Endothelial cell of umbilical vein (primary cell): ENCODE measurements around the gene ERGIC1. TPM values are rescaled to one million over a fixed set of nuclear protein-coding genes. Genes with fewer than 3 reads are reported as not detected.

Source experiments
- BruUV-seq: library from RNA; stranded (reverse); fragments of 400-500 nt; replicated peaks from 2 replicates; lab custom pipeline; 2021; lab: Mats Ljungman, UMichigan
- CTCF ChIA-PET: fragments of 300-600, 350-600 bp; sonication (Branson Sonifier 250); formaldehyde crosslinking; loops from one replicate; lab custom pipeline; 2021; ENCODE audit warnings: antibody characterized with exemption, inconsistent platforms; lab: Charles Lee
- POLR2A ChIA-PET: fragments of 300-600, 350-600 bp; sonication (Branson Sonifier 250); formaldehyde crosslinking; loops from one replicate; lab custom pipeline; 2021; ENCODE audit warnings: antibody characterized with exemption, inconsistent platforms; lab: Charles Lee
- DNase-seq: peaks from one replicate; pipeline ENCODE4 v3.0.0-alpha.2; 2011; ENCODE audit warnings: low read depth, low spot score
- FAIRE-seq: peaks from 2 replicates; lab custom pipeline; 2011; peaks lifted over from hg19 to GRCh38; lab: Jason Lieb, UNC
- H2AFZ ChIP-seq: 2 replicates; pipeline ENCODE4 v1.6.0; 2012; ENCODE audit warnings: low read depth, low read length, control low read depth, inconsistent platforms
- H3K27ac ChIP-seq: 2 replicates; pipeline ENCODE4 v1.5.1; 2011; ENCODE audit warnings: low read depth, mild to moderate bottlenecking, control low read depth, low read length, moderate library complexity; ENCODE audit not compliant: insufficient read depth
- H3K27me3 ChIP-seq, 2 experiments: 2 replicates each; pipeline versions ENCODE4 v1.6.0 to v1.6.1; 2011; ENCODE audit warnings: low read length in 2 of 2, mixed read lengths in 1 of 2; ENCODE audit not compliant: control insufficient read depth in 2 of 2, insufficient read depth in 2 of 2
- H3K36me3 ChIP-seq, 2 experiments: 2 replicates in 1 of 2; 3 replicates in 1 of 2; pipeline ENCODE4 v1.5.1; 2011; ENCODE audit warnings: low read length in 2 of 2, mild to moderate bottlenecking in 1 of 2, moderate library complexity in 1 of 2; ENCODE audit not compliant: control insufficient read depth in 2 of 2, insufficient read depth in 2 of 2; ENCODE audit errors: extremely low read depth in 1 of 2
- H3K4me1 ChIP-seq: 3 replicates; pipeline ENCODE4 v1.5.1; 2011; ENCODE audit warnings: mild to moderate bottlenecking, low read length; ENCODE audit not compliant: control insufficient read depth, insufficient read depth; ENCODE audit errors: extremely low read depth
- H3K4me2 ChIP-seq: 2 replicates; pipeline ENCODE4 v1.6.1; 2011; ENCODE audit warnings: low read length, control low read depth, mixed read lengths; ENCODE audit not compliant: insufficient read depth
- H3K4me3 ChIP-seq, 3 experiments: fragments of 200-600 bp in 1 of 3; sonication (generic), shearing (Covaris generic) in 1 of 3; replicated peaks in 1 of 3; 2 replicates each; pipeline ENCODE4 v1.5.1; 2011 to 2016; ENCODE audit warnings: control low read depth in 3 of 3, low read length in 3 of 3, mild to moderate bottlenecking in 2 of 3, inconsistent platforms in 1 of 3, low read depth in 1 of 3, moderate library complexity in 1 of 3; ENCODE audit not compliant: insufficient read depth in 1 of 3
- H3K79me2 ChIP-seq: 2 replicates; pipeline ENCODE4 v1.6.0; 2012; ENCODE audit warnings: low read length, inconsistent platforms; ENCODE audit not compliant: control insufficient read depth, insufficient read depth
- H3K9ac ChIP-seq: replicated peaks from 2 replicates; pipeline ENCODE3; 2011; ENCODE audit warnings: low read length, control low read depth; ENCODE audit not compliant: insufficient read depth; ENCODE audit errors: extremely low read depth
- H3K9me1 ChIP-seq: replicated peaks from 3 replicates; pipeline ENCODE4 v1.6.0; 2011; ENCODE audit warnings: mild to moderate bottlenecking, low read length; ENCODE audit not compliant: control insufficient read depth, insufficient read depth; ENCODE audit errors: extremely low read depth
- H3K9me3 ChIP-seq: replicated peaks from 2 replicates; pipeline ENCODE4 v1.5.1; 2012; ENCODE audit warnings: low read length, inconsistent platforms; ENCODE audit not compliant: control insufficient read depth, insufficient read depth
- H4K20me1 ChIP-seq: replicated peaks from 2 replicates; pipeline ENCODE3; 2011; ENCODE audit warnings: mild to moderate bottlenecking, low read length; ENCODE audit not compliant: control insufficient read depth, insufficient read depth; ENCODE audit errors: extremely low read depth
- EZH2 ChIP-seq: IDR thresholded peaks from 2 replicates; pipeline ENCODE4 v1.6.1; 2012; ENCODE audit warnings: borderline replicate concordance, low read depth, mild to moderate bottlenecking, moderate library complexity, low read length, inconsistent platforms; ENCODE audit not compliant: severe bottlenecking
- FOS ChIP-seq: IDR thresholded peaks from 2 replicates; pipeline ENCODE4 v1.6.1; 2011; ENCODE audit warnings: mild to moderate bottlenecking, low read length, moderate library complexity, borderline replicate concordance; ENCODE audit not compliant: insufficient read depth
- GATA2 ChIP-seq: IDR thresholded peaks from 2 replicates; pipeline ENCODE4 v1.7.0; 2011; ENCODE audit warnings: low read depth, mild to moderate bottlenecking, moderate library complexity, mixed read lengths, low read length; ENCODE audit not compliant: insufficient read length, insufficient read depth
- JUN ChIP-seq: IDR thresholded peaks from 2 replicates; pipeline ENCODE4 v1.6.1; 2011; ENCODE audit warnings: borderline replicate concordance, low read depth; ENCODE audit not compliant: insufficient read length, insufficient read depth
- MYC ChIP-seq: IDR thresholded peaks from one replicate; pipeline ENCODE4 v1.6.1; 2011; ENCODE audit warnings: mild to moderate bottlenecking, low read depth, low read length
- POLR2A ChIP-seq: IDR thresholded peaks from 2 replicates; pipeline ENCODE4 v1.6.1; 2012; ENCODE audit warnings: low read depth, mild to moderate bottlenecking, control low read depth, low read length
- POLR2AphosphoS5 ChIP-seq: IDR thresholded peaks from 2 replicates; pipeline ENCODE4 v1.6.1; 2012; ENCODE audit warnings: low read depth, mild to moderate bottlenecking, control low read depth, low read length, moderate library complexity; ENCODE audit not compliant: insufficient read depth
- dilution Hi-C: fragments of 300-500 bp; cut with MboI; formaldehyde crosslinking; loops from one replicate; pipeline ENCODE4 v1.15.0; 2019; ENCODE audit warnings: low sequenced_read_pairs; ENCODE audit not compliant: extremely low pct_ligation_motif_present
- intact Hi-C: fragments of 100-400 bp; cut with micrococcal nuclease; formaldehyde crosslinking; loops from one replicate; pipeline ENCODE4 v1.10.0; 2022
- polyA plus RNA-seq, 4 experiments: library from polyadenylated mRNA; depleted of rRNA in 3 of 4; stranded (reverse) in 3 of 4; unstranded in 1 of 4; fragments of >200 nt; gene quantifications; 2 replicates each; pipeline versions ENCODE4 v1.2.1 to v1.2.3, GENCODE V29; 2011 to 2012; ENCODE audit warnings: missing spikeins in 1 of 4
- total RNA-seq: library from RNA; stranded (reverse); gene quantifications from 2 replicates; pipeline ENCODE4 v1.2.3, GENCODE V29; 2021
- TF ChIP-seq, protein P1 (sequence below): IDR thresholded peaks from 2 replicates; pipeline ENCODE4 v1.6.1; 2011; ENCODE audit not compliant: insufficient read depth, insufficient read length
- TF ChIP-seq, protein P2 (sequence below), 2 donors: IDR thresholded peaks; 1 replicate in 1 of 2; 2 replicates in 1 of 2; pipeline ENCODE4 v1.5.1; 2011; ENCODE audit warnings: low read length in 2 of 2, mild to moderate bottlenecking in 2 of 2, moderate library complexity in 2 of 2, control low read depth in 1 of 2, inconsistent platforms in 1 of 2, low read depth in 1 of 2; ENCODE audit not compliant: insufficient read depth in 1 of 2; ENCODE audit errors: extremely low read depth in 1 of 2

ERGIC1 gene
- total and polyA plus RNA-seq, 2 donors (not counting 3 experiments of a cell fraction or from before 2014, with no cell fraction given) = 105 to 109 TPM

DNA sequence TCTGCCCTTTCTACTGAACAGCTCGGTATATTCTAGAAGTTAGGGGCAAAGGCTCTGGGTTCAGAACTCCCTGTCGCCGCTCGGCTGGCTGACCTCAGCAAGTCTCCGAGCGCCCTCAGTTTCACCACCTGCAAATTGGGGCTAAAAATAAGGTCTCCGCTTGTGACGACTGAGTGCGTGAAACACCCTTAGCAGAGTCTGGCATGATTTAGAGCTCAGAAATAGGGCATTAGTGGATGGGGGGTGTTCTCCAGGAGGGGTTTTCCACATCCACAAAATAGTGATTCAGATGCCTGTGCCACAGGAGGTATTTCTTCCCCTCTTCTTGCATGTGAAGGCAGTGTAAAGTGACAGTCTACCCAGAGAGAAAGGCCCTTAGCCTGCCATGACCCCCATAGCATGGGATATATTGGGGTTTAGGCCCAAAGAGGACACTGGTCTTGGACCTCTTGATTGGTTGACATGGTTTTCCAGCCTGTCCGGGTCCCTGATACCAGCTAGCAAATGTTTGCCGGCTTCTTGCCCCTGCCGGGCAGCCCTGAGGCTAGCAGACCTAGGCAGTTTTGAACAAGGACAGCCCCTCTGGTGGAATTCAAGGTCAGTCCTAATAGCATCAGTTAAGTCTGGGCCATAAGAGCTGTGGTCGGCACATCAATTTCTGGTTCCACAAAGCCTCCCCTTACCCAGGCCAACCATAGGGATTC is 1.4 kb downstream of the ERGIC1 start:
- Histone ChIP-seq H3K27me3 (no peaks in the 10 kb centered on the region), H3K9me3 (no peaks in the 10 kb centered on the region), H3K9me1 (no peaks in the 10 kb centered on the region), H3K27ac (no peak overlapping the region), H3K36me3 (no peaks in the 10 kb centered on the region), H3K4me1 (peaks cover 12% of the 10 kb centered on the region), H3K4me2 (peak overlapping the region; percentile 85), H2AFZ (no peak overlapping the region), H3K79me2 (peaks cover 49% of the 10 kb centered on the region), H4K20me1 (no peaks in the 10 kb centered on the region), H3K9ac (peak overlapping the region; percentile 73), H3K4me3 (peak overlapping the region; percentile 80 to 96 (median 80))
- BruUV-seq = TSS peak; percentile 20
- no peak for TF ChIP-seq EZH2
- TF ChIP-seq POLR2AphosphoS5 = no peak
- no peak for TF ChIP-seq FOS
- TF ChIP-seq, protein P1, sequence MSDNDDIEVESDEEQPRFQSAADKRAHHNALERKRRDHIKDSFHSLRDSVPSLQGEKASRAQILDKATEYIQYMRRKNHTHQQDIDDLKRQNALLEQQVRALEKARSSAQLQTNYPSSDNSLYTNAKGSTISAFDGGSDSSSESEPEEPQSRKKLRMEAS = no peak
- TF ChIP-seq POLR2A = no peak
- TF ChIP-seq JUN = no peak
- TF ChIP-seq, protein P2, sequence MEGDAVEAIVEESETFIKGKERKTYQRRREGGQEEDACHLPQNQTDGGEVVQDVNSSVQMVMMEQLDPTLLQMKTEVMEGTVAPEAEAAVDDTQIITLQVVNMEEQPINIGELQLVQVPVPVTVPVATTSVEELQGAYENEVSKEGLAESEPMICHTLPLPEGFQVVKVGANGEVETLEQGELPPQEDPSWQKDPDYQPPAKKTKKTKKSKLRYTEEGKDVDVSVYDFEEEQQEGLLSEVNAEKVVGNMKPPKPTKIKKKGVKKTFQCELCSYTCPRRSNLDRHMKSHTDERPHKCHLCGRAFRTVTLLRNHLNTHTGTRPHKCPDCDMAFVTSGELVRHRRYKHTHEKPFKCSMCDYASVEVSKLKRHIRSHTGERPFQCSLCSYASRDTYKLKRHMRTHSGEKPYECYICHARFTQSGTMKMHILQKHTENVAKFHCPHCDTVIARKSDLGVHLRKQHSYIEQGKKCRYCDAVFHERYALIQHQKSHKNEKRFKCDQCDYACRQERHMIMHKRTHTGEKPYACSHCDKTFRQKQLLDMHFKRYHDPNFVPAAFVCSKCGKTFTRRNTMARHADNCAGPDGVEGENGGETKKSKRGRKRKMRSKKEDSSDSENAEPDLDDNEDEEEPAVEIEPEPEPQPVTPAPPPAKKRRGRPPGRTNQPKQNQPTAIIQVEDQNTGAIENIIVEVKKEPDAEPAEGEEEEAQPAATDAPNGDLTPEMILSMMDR (IDR thresholded peaks at IDR 0.05; ENCODE audit: extremely low read depth in 1 of 2, insufficient read depth in 1 of 2, low read depth in 1 of 2, low read length in 2 of 2) = no peak
- no peak for TF ChIP-seq MYC
- TF ChIP-seq GATA2 = no peak
- dilution Hi-C loops (no loop called here), intact Hi-C loops (loop anchor here (1.0 to 2.0 kb wide), 3 partner anchors 11 to 75 kb away; no protein-coding TSS in a partner anchor)
- ChIA-PET POLR2A (interaction anchor here (1.1 kb wide), 1 partner anchor 64 kb away, joined by 4 read pairs; no protein-coding TSS in a partner anchor), CTCF (interaction anchor here (0.8 to 1.6 kb wide), 15 partner anchors 12 to 121 kb away, joined by 3 to 6 read pairs (median 4); partner anchors contain the start of gene DUSP1)
- FAIRE-seq (peak; percentile 31), DNase-seq (no peak)
